Endodermal cell (in vitro differentiated cells): ENCODE results near the gene KCTD3. TPM values are rescaled to one million over a fixed set of nuclear protein-coding genes. Genes with fewer than 3 reads are reported as not detected.

Experiments used
- DNase-seq: peaks from one replicate; pipeline ENCODE4 v3.0.0-alpha.2; 2017
- H3K27ac ChIP-seq: 2 replicates; pipeline ENCODE4 v1.5.1; 2013; ENCODE audit warnings: mild to moderate bottlenecking, low read depth, low read length, moderate library complexity
- H3K27me3 ChIP-seq: 2 replicates; pipeline ENCODE4 v1.6.1; 2013; ENCODE audit warnings: mild to moderate bottlenecking, low read length, moderate library complexity; ENCODE audit not compliant: insufficient read depth, control insufficient read depth, poor library complexity, severe bottlenecking
- H3K36me3 ChIP-seq: 2 replicates; pipeline ENCODE4 v1.7.0; 2013; ENCODE audit warnings: mild to moderate bottlenecking, low read length, moderate library complexity; ENCODE audit not compliant: control insufficient read depth, insufficient read depth
- H3K4me1 ChIP-seq: one replicate; pipeline ENCODE4 v1.7.0; 2013; ENCODE audit warnings: low read length; ENCODE audit not compliant: control insufficient read depth, insufficient read depth
- H3K4me3 ChIP-seq: 2 replicates; pipeline ENCODE4 v1.5.1; 2013; ENCODE audit warnings: mild to moderate bottlenecking, low read length, moderate library complexity
- H3K9ac ChIP-seq: 2 replicates; pipeline ENCODE4 v1.6.1; 2013; ENCODE audit warnings: mild to moderate bottlenecking, low read length, moderate library complexity; ENCODE audit not compliant: poor library complexity, severe bottlenecking; ENCODE audit errors: extremely low read depth
- H3K9me3 ChIP-seq: 2 replicates; pipeline ENCODE4 v1.6.1; 2013; ENCODE audit warnings: mild to moderate bottlenecking, low read length, moderate library complexity; ENCODE audit not compliant: control insufficient read depth
- H3K27ac Mint-ChIP-seq: 2 replicates; pipeline ENCODE4 v1.8.0; 2020; ENCODE audit warnings: mixed read lengths
- H3K27me3 Mint-ChIP-seq: 2 replicates; pipeline ENCODE4 v1.8.0; 2021; ENCODE audit warnings: mild to moderate bottlenecking, mixed read lengths; ENCODE audit not compliant: insufficient read depth
- H3K36me3 Mint-ChIP-seq: 2 replicates; pipeline ENCODE4 v1.8.0; 2020; ENCODE audit warnings: low read depth, mixed read lengths
- H3K4me1 Mint-ChIP-seq: 2 replicates; pipeline ENCODE4 v1.8.0; 2020; ENCODE audit warnings: mixed read lengths
- H3K4me3 Mint-ChIP-seq: 2 replicates; pipeline ENCODE4 v1.8.0; 2020; ENCODE audit warnings: mild to moderate bottlenecking, moderate library complexity, mixed read lengths
- H3K9me3 Mint-ChIP-seq: 2 replicates; pipeline ENCODE4 v1.8.0; 2020; ENCODE audit warnings: mild to moderate bottlenecking, mixed read lengths
- WGBS, 2 experiments: methylation state at CpG; one replicate each; pipeline versions ENCODE4 v1.1.5 to v1.1.7; 2013; ENCODE audit warnings: missing lambda C conversion rate in 2 of 2, mixed read lengths in 1 of 2; ENCODE audit not compliant: insufficient coverage in 1 of 2, insufficient read length in 1 of 2; 5-methylcytosine and 5-hydroxymethylcytosine counted together
- total RNA-seq, 2 donors: library from RNA; stranded (reverse); fragmentation: NEBNext Ultra II Directional in 1 of 2; extraction: Animal tissue kit (Norgen Biotek cat#: 25700) in 1 of 2; gene quantifications; 2 replicates in 1 of 2; 3 replicates in 1 of 2; pipeline ENCODE4 v1.2.1, GENCODE V29; 2021
- TF ChIP-seq, protein P1 (sequence below): fragments of 200-600 bp; sonication (generic); conservative IDR thresholded peaks from 2 replicates; pipeline ENCODE4 v1.5.0; 2021; ENCODE audit warnings: antibody characterized with exemption, mild to moderate bottlenecking

The KCTD3 gene
- total RNA-seq, 2 donors from 2014 or later = 42.2 to 46.5 TPM

DNA sequence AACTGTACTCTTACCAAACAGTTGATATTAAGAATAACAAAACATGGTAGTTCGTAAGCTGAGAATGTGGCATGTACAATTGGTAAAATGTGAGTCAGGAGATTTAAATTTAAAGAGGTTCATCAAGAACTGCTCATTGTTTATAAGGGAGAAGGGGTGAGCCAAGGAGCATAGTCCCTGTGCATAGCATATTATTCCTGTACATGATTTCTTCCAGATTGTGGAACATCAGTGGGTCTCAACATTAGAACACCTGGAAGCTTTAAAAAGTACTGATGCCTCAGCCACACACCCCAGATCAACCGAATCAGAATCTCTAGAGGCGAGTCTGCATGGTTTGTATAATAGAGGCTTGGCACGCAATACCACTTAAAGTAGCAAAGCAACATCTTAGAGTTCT is 56.1 kb downstream of the KCTD3 start:
- H3K9ac ChIP-seq = no peak overlapping the region
- H3K4me3 Mint-ChIP-seq = no peak overlapping the region
- no peak overlapping the region for H3K4me3 ChIP-seq
- DNase-seq = no peak
- TF ChIP-seq, protein P1, sequence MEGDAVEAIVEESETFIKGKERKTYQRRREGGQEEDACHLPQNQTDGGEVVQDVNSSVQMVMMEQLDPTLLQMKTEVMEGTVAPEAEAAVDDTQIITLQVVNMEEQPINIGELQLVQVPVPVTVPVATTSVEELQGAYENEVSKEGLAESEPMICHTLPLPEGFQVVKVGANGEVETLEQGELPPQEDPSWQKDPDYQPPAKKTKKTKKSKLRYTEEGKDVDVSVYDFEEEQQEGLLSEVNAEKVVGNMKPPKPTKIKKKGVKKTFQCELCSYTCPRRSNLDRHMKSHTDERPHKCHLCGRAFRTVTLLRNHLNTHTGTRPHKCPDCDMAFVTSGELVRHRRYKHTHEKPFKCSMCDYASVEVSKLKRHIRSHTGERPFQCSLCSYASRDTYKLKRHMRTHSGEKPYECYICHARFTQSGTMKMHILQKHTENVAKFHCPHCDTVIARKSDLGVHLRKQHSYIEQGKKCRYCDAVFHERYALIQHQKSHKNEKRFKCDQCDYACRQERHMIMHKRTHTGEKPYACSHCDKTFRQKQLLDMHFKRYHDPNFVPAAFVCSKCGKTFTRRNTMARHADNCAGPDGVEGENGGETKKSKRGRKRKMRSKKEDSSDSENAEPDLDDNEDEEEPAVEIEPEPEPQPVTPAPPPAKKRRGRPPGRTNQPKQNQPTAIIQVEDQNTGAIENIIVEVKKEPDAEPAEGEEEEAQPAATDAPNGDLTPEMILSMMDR = no peak
- H3K36me3 ChIP-seq = peaks cover 40% of the 10 kb centered on the region
- H3K27ac Mint-ChIP-seq = no peak overlapping the region
- no peaks in the 10 kb centered on the region for H3K4me1 ChIP-seq
- no peaks in the 10 kb centered on the region for H3K4me1 Mint-ChIP-seq
- no peaks in the 10 kb centered on the region for H3K27me3 ChIP-seq
- peaks cover 25% of the 10 kb centered on the region for H3K36me3 Mint-ChIP-seq
- H3K9me3 ChIP-seq = no peaks in the 10 kb centered on the region
- no peaks in the 10 kb centered on the region for H3K9me3 Mint-ChIP-seq
- H3K27me3 Mint-ChIP-seq = no peaks in the 10 kb centered on the region
- no peak overlapping the region for H3K27ac ChIP-seq
- WGBS, 2 experiments = 96 to 100% methylated on average over 1 to 4 of the region's 4 CpGs

DNA sequence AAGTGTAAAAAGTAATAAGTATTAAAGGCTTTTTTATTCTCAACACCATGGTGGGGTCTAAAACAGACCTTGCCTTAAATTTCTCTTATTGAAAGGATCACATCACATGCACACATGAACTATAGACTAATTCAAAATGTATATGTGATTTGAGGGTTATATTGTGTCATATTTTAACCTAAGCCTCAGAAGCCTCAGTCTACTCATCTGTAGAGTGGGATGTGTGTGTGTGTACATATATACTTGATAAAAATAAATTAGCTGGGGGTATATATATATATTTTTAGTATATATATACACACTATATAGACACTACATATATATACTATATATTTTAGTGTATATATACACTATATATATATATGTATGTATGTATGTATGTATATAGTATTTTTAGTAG is 58.8 kb downstream of the KCTD3 start:
- H3K9ac ChIP-seq = no peak overlapping the region
- Mint-ChIP-seq H3K9me3 (no peaks in the 10 kb centered on the region), H3K4me1 (no peaks in the 10 kb centered on the region), H3K27ac (no peak overlapping the region), H3K36me3 (peaks cover 4% of the 10 kb centered on the region), H3K4me3 (no peak overlapping the region), H3K27me3 (no peaks in the 10 kb centered on the region)
- H3K9me3 ChIP-seq = no peaks in the 10 kb centered on the region
- H3K27me3 ChIP-seq = no peaks in the 10 kb centered on the region
- TF ChIP-seq, protein P1 = no peak
- DNase-seq = no peak
- H3K4me3 ChIP-seq = no peak overlapping the region
- H3K27ac ChIP-seq = no peak overlapping the region
- no peaks in the 10 kb centered on the region for H3K4me1 ChIP-seq
- peaks cover 14% of the 10 kb centered on the region for H3K36me3 ChIP-seq

DNA sequence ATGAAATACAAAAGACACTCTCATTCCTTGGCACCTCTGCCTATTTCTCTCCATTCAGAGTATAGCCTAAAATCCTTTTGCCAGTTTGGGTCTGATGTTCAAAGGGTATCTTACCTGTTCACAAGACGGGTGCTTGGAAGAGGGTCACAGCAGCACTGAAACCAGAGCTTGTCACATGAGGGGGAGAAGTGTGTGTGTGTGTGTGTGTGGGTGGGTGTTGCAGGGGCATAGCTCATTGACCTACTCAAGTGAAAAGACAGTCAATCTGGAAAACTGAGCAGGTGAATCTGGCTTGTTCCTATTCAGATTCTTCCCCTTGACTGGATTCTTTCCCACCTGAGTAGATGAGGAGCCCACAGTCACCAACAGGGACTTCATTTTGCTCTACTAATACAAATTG is 63.9 kb downstream of the KCTD3 start:
- TF ChIP-seq, protein P1 = no peak
- WGBS, 2 experiments = 91% methylated on average over 1 of the region's 1 CpG; no CpG with 5 or more reads in 1 of the 2 experiments
- Histone ChIP-seq H3K9ac (no peak overlapping the region), H3K4me1 (no peaks in the 10 kb centered on the region), H3K27ac (no peak overlapping the region), H3K9me3 (no peaks in the 10 kb centered on the region), H3K4me3 (no peak overlapping the region), H3K27me3 (no peaks in the 10 kb centered on the region), H3K36me3 (no peaks in the 10 kb centered on the region)
- H3K4me3 Mint-ChIP-seq = no peak overlapping the region
- no peaks in the 10 kb centered on the region for H3K36me3 Mint-ChIP-seq
- H3K4me1 Mint-ChIP-seq = peaks cover 4% of the 10 kb centered on the region
- no peaks in the 10 kb centered on the region for H3K27me3 Mint-ChIP-seq
- H3K27ac Mint-ChIP-seq = no peak overlapping the region
- no peaks in the 10 kb centered on the region for H3K9me3 Mint-ChIP-seq
- no peak for DNase-seq
